Right lobe of liver (tissue), 6 donors: ENCODE data around the gene SBF2. TPM values are rescaled to one million over a fixed set of nuclear protein-coding genes. Genes with fewer than 3 reads are reported as not detected.
"Not testable (repeated sequence)": the region's sequence is repeated elsewhere in the genome, so short reads cannot be mapped to it uniquely, and the experiment has no call there.

Experiments
- ATAC-seq, 4 donors: fragments of 200-7000 bp; cut with Tn5 transposase; one replicate each; pipeline ENCODE4 v1.9.1; 2020; ENCODE audit warnings: mild to moderate bottlenecking in 4 of 4, moderate library complexity in 4 of 4
- DNase-seq, 3 donors: peaks; one replicate each; pipeline ENCODE4 v3.0.0-alpha.2; 2020
- H3K27ac ChIP-seq, 3 donors: fragments of 200-600 bp; one replicate each; pipeline ENCODE4 v1.8.0; 2022
- H3K27me3 ChIP-seq, 2 donors: fragments of 200-600 bp; one replicate each; pipeline ENCODE4 v1.8.0; 2022
- H3K36me3 ChIP-seq, 4 donors: fragments of 200-600 bp; sonication (generic) in 1 of 4; one replicate each; pipeline versions ENCODE4 v1.5.1 to v1.8.0; 2017 to 2022; ENCODE audit warnings: control low read depth in 1 of 4
- H3K4me1 ChIP-seq, 4 donors: fragments of 200-600 bp; sonication (generic) in 1 of 4; one replicate each; pipeline versions ENCODE4 v1.5.1 to v1.8.0; 2017 to 2022; ENCODE audit warnings: control low read depth in 1 of 4
- H3K4me3 ChIP-seq, 3 donors: fragments of 200-600 bp; one replicate each; pipeline ENCODE4 v1.8.0; 2022
- H3K9me3 ChIP-seq, 4 donors: fragments of 200-600 bp; sonication (generic) in 1 of 4; one replicate each; pipeline versions ENCODE4 v1.5.1 to v1.8.0; 2017 to 2022; ENCODE audit warnings: control low read depth in 1 of 4
- CTCF ChIP-seq, 4 donors: fragments of 200-600 bp in 3 of 4; fragments of 450-650 bp in 1 of 4; IDR thresholded peaks; one replicate each; pipeline versions ENCODE4 v1.5.1 to v1.8.0; 2016 to 2022; ENCODE audit warnings: antibody characterized with exemption in 4 of 4, mild to moderate bottlenecking in 2 of 4
- POLR2A ChIP-seq: fragments of 450-650 bp; IDR thresholded peaks from one replicate; pipeline ENCODE4 v1.6.1; 2017; ENCODE audit warnings: antibody characterized with exemption, mild to moderate bottlenecking
- WGBS: methylation state at CpG from one replicate; pipeline ENCODE4 v1.1.6; 2018; ENCODE audit warnings: low coverage, low lambda C conversion rate; ENCODE audit not compliant: insufficient coverage; ENCODE audit errors: missing lambda C conversion rate; 5-methylcytosine and 5-hydroxymethylcytosine counted together
- intact Hi-C, 2 donors: fragments of 100-400 bp; cut with DNase I; formaldehyde crosslinking; loops; one replicate each; pipeline versions ENCODE4 v1.11.2 to v1.14.1; 2022
- total RNA-seq, 6 experiments: library from RNA; depleted of rRNA in 2 of 6; stranded (reverse); fragments of >200 nt in 2 of 6; fragmentation: NEBNext Ultra II Directional in 3 of 6; extraction: Animal tissue kit (Norgen Biotek cat#: 25700) in 3 of 6; gene quantifications; one replicate each; pipeline versions ENCODE4 v1.1.0 to v1.2.4, GENCODE V29; 2016 to 2023
- donor health status: DM: no; HTN: yes; CAD: no.
- donor health status: DM: no; HTN: no; CAD: no.
- donor health status: DM: no; HTN: no; CAD: no.
- donor health status: DM: no; HTN: yes; CAD: no.
- donor health status: DM: no; HTN: yes; CAD: no.

The SBF2 gene
- total RNA-seq, 6 experiments from 2014 or later = 13.7 to 28.4 (median 21.3) TPM

- intact Hi-C loops = no loop called here
- H3K27me3 ChIP-seq = no peaks in the 10 kb centered on the region
- no peaks in the 10 kb centered on the region for H3K9me3 ChIP-seq
- WGBS = 33% methylated on average over 3 of the region's 3 CpGs
- no peak overlapping the region for H3K27ac ChIP-seq
- H3K4me1 ChIP-seq = peaks cover 0 to 13% (median 8%) of the 10 kb centered on the region in 4 donors
- TF ChIP-seq CTCF (IDR thresholded peaks at IDR 0.05) = no peak
- no peak for TF ChIP-seq POLR2A
- no peaks in the 10 kb centered on the region for H3K36me3 ChIP-seq
- no peak overlapping the region for H3K4me3 ChIP-seq
- no peak for DNase-seq
- peak; percentile 36 to 50 (median 42) for ATAC-seq
Observed at GRCh38 chr11:9905960-9906791, 387.8 kb downstream of the SBF2 start.

GRCh38 chr11:9905501-9905951 is 388.5 kb downstream of the SBF2 start:
- intact Hi-C loops = no loop called here
- no peak overlapping the region for H3K4me3 ChIP-seq
- no peak for DNase-seq
- H3K9me3 ChIP-seq = no peaks in the 10 kb centered on the region
- no peak for ATAC-seq
- H3K27me3 ChIP-seq = no peaks in the 10 kb centered on the region
- 63% methylated on average over 1 of the region's 1 CpG for WGBS
- H3K27ac ChIP-seq = no peak overlapping the region
- H3K36me3 ChIP-seq = no peaks in the 10 kb centered on the region
- peaks cover 0 to 13% (median 8%) of the 10 kb centered on the region in 4 donors for H3K4me1 ChIP-seq
- TF ChIP-seq POLR2A = no peak

- Histone ChIP-seq H3K27me3 (no peaks in the 10 kb centered on the region), H3K36me3 (no peaks in the 10 kb centered on the region), H3K4me1 (peaks cover 0 to 13% (median 8%) of the 10 kb centered on the region in 4 donors), H3K4me3 (no peak overlapping the region), H3K27ac (no peak overlapping the region), H3K9me3 (no peaks in the 10 kb centered on the region)
- DNase-seq (no peak), ATAC-seq (no peak)
- TF ChIP-seq POLR2A (no peak), CTCF (IDR thresholded peaks at IDR 0.05) (no peak)
- intact Hi-C loops = no loop called here
- 87% methylated on average over 4 of the region's 6 CpGs for WGBS
Observed at GRCh38 chr11:9903579-9903978, 390.4 kb downstream of the SBF2 start.

GRCh38 chr11:9901943-9902342 is 392.1 kb downstream of the SBF2 start:
- intact Hi-C loops = no loop called here
- Histone ChIP-seq H3K4me1 (peaks cover 0 to 10% (median 3%) of the 10 kb centered on the region in 4 donors), H3K9me3 (no peaks in the 10 kb centered on the region), H3K4me3 (no peak overlapping the region), H3K36me3 (no peaks in the 10 kb centered on the region), H3K27me3 (no peaks in the 10 kb centered on the region), H3K27ac (no peak overlapping the region)
- TF ChIP-seq POLR2A (no peak), CTCF (IDR thresholded peaks at IDR 0.05) (no peak)
- DNase-seq (no peak), ATAC-seq (no peak)

GRCh38 chr11:9900253-9900652 is 393.8 kb downstream of the SBF2 start:
- H3K27me3 ChIP-seq, intact Hi-C loops, H3K36me3 ChIP-seq, DNase-seq, H3K27ac ChIP-seq, H3K4me1 ChIP-seq, H3K9me3 ChIP-seq, ATAC-seq, H3K4me3 ChIP-seq: not testable (repeated sequence)
- 96% methylated on average over 8 of the region's 8 CpGs for WGBS
